ENCODE results near the gene ITPKC.

- TF ChIP-seq, protein P1, sequence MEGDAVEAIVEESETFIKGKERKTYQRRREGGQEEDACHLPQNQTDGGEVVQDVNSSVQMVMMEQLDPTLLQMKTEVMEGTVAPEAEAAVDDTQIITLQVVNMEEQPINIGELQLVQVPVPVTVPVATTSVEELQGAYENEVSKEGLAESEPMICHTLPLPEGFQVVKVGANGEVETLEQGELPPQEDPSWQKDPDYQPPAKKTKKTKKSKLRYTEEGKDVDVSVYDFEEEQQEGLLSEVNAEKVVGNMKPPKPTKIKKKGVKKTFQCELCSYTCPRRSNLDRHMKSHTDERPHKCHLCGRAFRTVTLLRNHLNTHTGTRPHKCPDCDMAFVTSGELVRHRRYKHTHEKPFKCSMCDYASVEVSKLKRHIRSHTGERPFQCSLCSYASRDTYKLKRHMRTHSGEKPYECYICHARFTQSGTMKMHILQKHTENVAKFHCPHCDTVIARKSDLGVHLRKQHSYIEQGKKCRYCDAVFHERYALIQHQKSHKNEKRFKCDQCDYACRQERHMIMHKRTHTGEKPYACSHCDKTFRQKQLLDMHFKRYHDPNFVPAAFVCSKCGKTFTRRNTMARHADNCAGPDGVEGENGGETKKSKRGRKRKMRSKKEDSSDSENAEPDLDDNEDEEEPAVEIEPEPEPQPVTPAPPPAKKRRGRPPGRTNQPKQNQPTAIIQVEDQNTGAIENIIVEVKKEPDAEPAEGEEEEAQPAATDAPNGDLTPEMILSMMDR (IDR thresholded peaks at IDR 0.05), result no peak
- no peak for TF ChIP-seq POLR2A (IDR thresholded peaks at IDR 0.05)
Observed at GRCh38 chr19:40693150-40693788, 23.6 kb upstream of the ITPKC start.
